ENCODE results near the gene PRKCE.

- no peak for TF ChIP-seq GABPA (IDR thresholded peaks at IDR 0.05 in 1 of 2, conservative IDR thresholded peaks at IDR 0.05 in 1 of 2)
- TF ChIP-seq RAD21 (IDR thresholded peaks at IDR 0.05) = no peak
- TF ChIP-seq TAF1 (conservative IDR thresholded peaks at IDR 0.05) = no peak
- TF ChIP-seq CTCF (IDR thresholded peaks at IDR 0.05; ENCODE audit: low read depth, low read length, missing input control) = no peak
- no peak for TF ChIP-seq ATF3 (IDR thresholded peaks at IDR 0.05)
- no peak for TF ChIP-seq YY1 (IDR thresholded peaks at IDR 0.05)
- no peak for TF ChIP-seq EGR1 (IDR thresholded peaks at IDR 0.05; ENCODE audit: low read depth in 2 of 2)
- no peak for TF ChIP-seq SP1 (IDR thresholded peaks at IDR 0.05)
- TF ChIP-seq FOXA1 (IDR thresholded peaks at IDR 0.05) = no peak
- no peak for TF ChIP-seq REST (IDR thresholded peaks at IDR 0.05)
- no peak for TF ChIP-seq HNF4A (conservative IDR thresholded peaks at IDR 0.05)
- no peak for TF ChIP-seq NR2F2 (IDR thresholded peaks at IDR 0.05)
Observed at GRCh38 chr2:45833301-45833967, 182.0 kb downstream of the PRKCE start.

All from liver (tissue), 3 donors.